ENCODE results near the gene FOXF1. TPM values are rescaled to one million over a fixed set of nuclear protein-coding genes. Genes with fewer than 3 reads are reported as not detected.

The FOXF1 gene
- total and polyA plus RNA-seq, 9 of the 15 experiments (the other 6 are each of a cell fraction or from before 2014, with no cell fraction given) = 0.04 TPM; not detected in 8

DNA sequence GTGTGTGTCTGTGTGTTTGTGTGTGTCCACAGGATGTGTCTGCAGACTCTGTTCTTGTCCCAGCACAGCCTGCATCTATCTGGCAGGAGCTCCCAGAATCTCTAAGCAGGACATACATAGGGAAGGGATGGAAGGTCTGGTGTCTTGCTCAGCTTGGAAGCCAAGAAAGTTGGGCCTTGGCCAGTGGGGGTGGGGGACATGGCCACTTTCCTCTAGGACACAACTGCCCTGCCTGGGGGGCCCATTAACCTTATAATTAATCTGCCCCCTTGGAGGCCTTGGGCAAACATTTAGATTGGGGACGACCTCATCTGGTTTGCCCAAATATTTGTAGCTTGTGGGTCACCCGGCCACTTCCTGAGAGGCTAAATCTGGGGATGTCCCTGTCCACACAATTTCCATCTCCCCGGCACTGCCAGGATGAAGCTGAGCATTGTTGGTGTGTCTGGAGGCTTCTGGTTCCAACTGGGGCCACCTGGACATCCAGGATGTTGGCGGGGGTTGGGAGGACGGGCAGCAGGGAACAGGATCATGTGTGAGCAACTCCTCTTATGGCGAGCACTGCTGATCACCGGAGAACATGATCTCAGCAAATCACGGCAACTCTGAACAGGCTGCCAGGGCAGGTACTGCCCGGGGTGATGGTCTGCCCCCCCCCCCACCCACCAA is 17.2 kb upstream of the FOXF1 start:
- Histone ChIP-seq H3K4me1 (replicated peaks in 1 of 2; ENCODE audit: control insufficient read depth in 2 of 2, insufficient read depth in 2 of 2, low read length in 2 of 2) (peaks cover 0 to 3% of the 10 kb centered on the region in 2 experiments; a peak in 2 of 5 replicates), H3K4me2 (ENCODE audit: insufficient read depth, low read length) (no peak overlapping the region), H3K36me3 (ENCODE audit: control insufficient read depth, insufficient read depth, low read length) (no peaks in the 10 kb centered on the region), H3K79me2 (ENCODE audit: control insufficient read depth, insufficient read depth, low read length) (no peaks in the 10 kb centered on the region), H3K4me3 (no peak overlapping the region), H4K20me1 (replicated peaks; ENCODE audit: control insufficient read depth, insufficient read depth, low read length) (0 out of 2 replicates have a peak, but pooled peaks cover 3% of the 10 kb centered on the region), H3K27me3 (ENCODE audit: control insufficient read depth in 2 of 2, insufficient read depth in 2 of 2, low read length in 2 of 2) (peaks cover 21 to 80% of the 10 kb centered on the region in 2 experiments), H2AFZ (ENCODE audit: low read depth, low read length) (no peak overlapping the region), H3K9me1 (ENCODE audit: control insufficient read depth, insufficient read depth, low read length) (no peaks in the 10 kb centered on the region), H3K9ac (ENCODE audit: insufficient read depth in 1 of 2, low read depth in 2 of 2, low read length in 2 of 2) (no peak overlapping the region), H3K27ac (ENCODE audit: extremely low read depth, low read depth, low read length) (no peak overlapping the region), H3K9me3 (replicated peaks; ENCODE audit: control insufficient read depth, insufficient read depth, low read depth, low read length) (no peaks in the 10 kb centered on the region)
- in situ Hi-C loops (cut with MboI) = no loop called here
- ChIA-PET POLR2A (interaction anchor here (0.5 to 0.6 kb wide), 2 partner anchors 15 to 236 kb away, joined by 3 to 4 read pairs; no protein-coding TSS in a partner anchor), CTCF (ENCODE audit: low intra/inter-chr PET ratio) (no interaction called here)
- FAIRE-seq (no peak), DNase-seq (ENCODE audit: extremely low read depth in 1 of 4, low spot score in 3 of 4) (no peak), ATAC-seq (no peak)
- BruUV-seq (replicated peaks) = no TSS peak
- TF ChIP-seq ZKSCAN8 (CRISPR knock-in tag; IDR thresholded peaks at IDR 0.05) (no peak), IFI16 (CRISPR knock-in tag; IDR thresholded peaks at IDR 0.05) (no peak), PHF20 (IDR thresholded peaks at IDR 0.05; ENCODE audit: partially characterized antibody) (no peak), NFIX (CRISPR knock-in tag; IDR thresholded peaks at IDR 0.05; ENCODE audit: low read depth) (no peak), SPI1 (IDR thresholded peaks at IDR 0.05; ENCODE audit: borderline replicate concordance, low read depth, low read length) (no peak), THRAP3 (IDR thresholded peaks at IDR 0.05; ENCODE audit: borderline replicate concordance) (no peak), ILK (tag; IDR thresholded peaks at IDR 0.05; ENCODE audit: borderline replicate concordance, low read depth) (no peak), SUPT5H (IDR thresholded peaks at IDR 0.05) (no peak), KDM1A (IDR thresholded peaks at IDR 0.05) (no peak), PRMT5 (CRISPR knock-in tag; IDR thresholded peaks at IDR 0.05) (no peak), ZNF75A (CRISPR knock-in tag; IDR thresholded peaks at IDR 0.05) (no peak), ZFP1 (CRISPR knock-in tag; IDR thresholded peaks at IDR 0.05) (no peak), JUN (IDR thresholded peaks at IDR 0.05; ENCODE audit: borderline replicate concordance, low read depth, low read length) (no peak), JUN (CRISPR knock-in tag; IDR thresholded peaks at IDR 0.05; ENCODE audit: borderline replicate concordance) (no peak), DIDO1 (tag; IDR thresholded peaks at IDR 0.05; ENCODE audit: low read depth) (no peak)
- TF ChIP-seq, protein P1, sequence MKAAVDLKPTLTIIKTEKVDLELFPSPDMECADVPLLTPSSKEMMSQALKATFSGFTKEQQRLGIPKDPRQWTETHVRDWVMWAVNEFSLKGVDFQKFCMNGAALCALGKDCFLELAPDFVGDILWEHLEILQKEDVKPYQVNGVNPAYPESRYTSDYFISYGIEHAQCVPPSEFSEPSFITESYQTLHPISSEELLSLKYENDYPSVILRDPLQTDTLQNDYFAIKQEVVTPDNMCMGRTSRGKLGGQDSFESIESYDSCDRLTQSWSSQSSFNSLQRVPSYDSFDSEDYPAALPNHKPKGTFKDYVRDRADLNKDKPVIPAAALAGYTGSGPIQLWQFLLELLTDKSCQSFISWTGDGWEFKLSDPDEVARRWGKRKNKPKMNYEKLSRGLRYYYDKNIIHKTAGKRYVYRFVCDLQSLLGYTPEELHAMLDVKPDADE (conservative IDR thresholded peaks at IDR 0.05; ENCODE audit: control insufficient read depth, low read depth, low read length) = no peak
- 0% methylated on average over 5 of the region's 9 CpGs for WGBS (ENCODE audit: insufficient coverage, low coverage, missing lambda C conversion rate)
- intact Hi-C loops (cut with micrococcal nuclease) = no loop called here

All from K562 (cell line).